IMR-90 (cell line): ENCODE measurements around the gene TMEM240. TPM values are rescaled to one million over a fixed set of nuclear protein-coding genes. Genes with fewer than 3 reads are reported as not detected.
"Not testable (repeated sequence)": the region's sequence is repeated elsewhere in the genome, so short reads cannot be mapped to it uniquely, and the experiment has no call there.

ENCODE experiments used
- ATAC-seq: fragments of 200-7000 bp; cut with Tn5 transposase; 2 replicates; pipeline ENCODE4 v1.9.1; 2020; ENCODE audit warnings: low read depth, mild to moderate bottlenecking, moderate library complexity
- BruUV-seq: library from RNA; stranded (reverse); fragments of 400-500 nt; replicated peaks from 2 replicates; lab custom pipeline; 2021; lab: Mats Ljungman, UMichigan
- CTCF ChIA-PET: fragments of 300-600 bp; formaldehyde crosslinking; extraction: SDS; loops from one replicate; lab custom pipeline; 2021; ENCODE audit warnings: antibody characterized with exemption; lab: Yijun Ruan, JAX
- POLR2A ChIA-PET: fragments of 300-600 bp; sonication (Branson Sonifier 250); formaldehyde crosslinking; loops from one replicate; lab custom pipeline; 2022; ENCODE audit warnings: antibody characterized with exemption; ENCODE audit not compliant: unreplicated experiment; lab: Charles Lee
- DNase-seq: peaks from one replicate; pipeline ENCODE4 v3.0.0; 2013
- H2AFZ ChIP-seq: replicated peaks from 2 replicates; pipeline ENCODE3; 2013; ENCODE audit warnings: low read length, mild to moderate bottlenecking; ENCODE audit not compliant: poor library complexity
- H2AK5ac ChIP-seq: 2 replicates; pipeline ENCODE4 v1.6.1; 2013; ENCODE audit warnings: low read depth, low read length, inconsistent platforms
- H2AK9ac ChIP-seq: replicated peaks from 2 replicates; pipeline ENCODE3; 2013; ENCODE audit warnings: mild to moderate bottlenecking, low read depth, low read length, moderate library complexity; ENCODE audit not compliant: poor library complexity
- H2BK120ac ChIP-seq: 2 replicates; pipeline ENCODE4 v1.6.1; 2013; ENCODE audit warnings: low read depth, low read length, inconsistent platforms
- H2BK15ac ChIP-seq: 3 replicates; pipeline ENCODE4 v1.6.1; 2013; ENCODE audit warnings: low read depth, low read length, inconsistent platforms
- H2BK20ac ChIP-seq: 2 replicates; pipeline ENCODE4 v1.6.1; 2013; ENCODE audit warnings: low read depth, mild to moderate bottlenecking, inconsistent platforms, low read length, moderate library complexity
- H2BK5ac ChIP-seq: 2 replicates; pipeline ENCODE4 v1.6.1; 2013; ENCODE audit warnings: mild to moderate bottlenecking, low read depth, low read length, inconsistent platforms; ENCODE audit not compliant: poor library complexity, severe bottlenecking
- H3K14ac ChIP-seq: replicated peaks from 2 replicates; pipeline ENCODE4 v1.6.1; 2013; ENCODE audit warnings: low read depth, low read length, inconsistent platforms
- H3K18ac ChIP-seq: 2 replicates; pipeline ENCODE4 v1.6.1; 2013; ENCODE audit warnings: low read depth, low read length, control low read depth
- H3K23ac ChIP-seq: 2 replicates; pipeline ENCODE4 v1.6.1; 2013; ENCODE audit warnings: low read depth, low read length, inconsistent platforms
- H3K27ac ChIP-seq: 2 replicates; pipeline ENCODE4 v1.5.1; 2013; ENCODE audit warnings: mild to moderate bottlenecking, control low read depth, low read length; ENCODE audit not compliant: insufficient read depth
- H3K27me3 ChIP-seq: 2 replicates; pipeline ENCODE4 v1.6.1; 2013; ENCODE audit warnings: low read length; ENCODE audit not compliant: control insufficient read depth, insufficient read depth
- H3K36me3 ChIP-seq: 2 replicates; pipeline ENCODE4 v1.6.1; 2013; ENCODE audit warnings: low read length, mixed read lengths; ENCODE audit not compliant: control insufficient read depth, insufficient read depth
- H3K4ac ChIP-seq: 2 replicates; pipeline ENCODE4 v1.6.1; 2013; ENCODE audit warnings: low read depth, low read length, inconsistent platforms
- H3K4me1 ChIP-seq: 2 replicates; pipeline ENCODE4 v1.6.1; 2013; ENCODE audit warnings: low read length, mixed read lengths; ENCODE audit not compliant: control insufficient read depth, insufficient read depth
- H3K4me2 ChIP-seq: 2 replicates; pipeline ENCODE4 v1.6.1; 2013; ENCODE audit warnings: low read depth, mild to moderate bottlenecking, control low read depth, low read length, moderate library complexity
- H3K4me3 ChIP-seq: 2 replicates; pipeline ENCODE4 v1.5.1; 2013; ENCODE audit warnings: low read depth, mild to moderate bottlenecking, control low read depth, low read length, moderate library complexity; ENCODE audit not compliant: insufficient read depth
- H3K56ac ChIP-seq: 2 replicates; pipeline ENCODE4 v1.6.1; 2013; ENCODE audit warnings: low read length, inconsistent platforms; ENCODE audit not compliant: insufficient read depth; ENCODE audit errors: extremely low read depth
- H3K79me1 ChIP-seq, 2 experiments: 2 replicates each; pipeline ENCODE4 v1.6.1; 2013; ENCODE audit warnings: low read length in 2 of 2, inconsistent platforms in 1 of 2, low read depth in 1 of 2
- H3K9ac ChIP-seq: 2 replicates; pipeline ENCODE4 v1.6.1; 2013; ENCODE audit warnings: low read depth, low read length, control low read depth
- H3K9me1 ChIP-seq: 2 replicates; pipeline ENCODE4 v1.6.1; 2013; ENCODE audit warnings: low read length, inconsistent platforms; ENCODE audit not compliant: insufficient read depth
- H3K9me3 ChIP-seq: 2 replicates; pipeline ENCODE4 v1.6.1; 2013; ENCODE audit warnings: low read length; ENCODE audit not compliant: control insufficient read depth, insufficient read depth
- H4K20me1 ChIP-seq: 2 replicates; pipeline ENCODE4 v1.6.1; 2013; ENCODE audit warnings: low read length, inconsistent platforms; ENCODE audit not compliant: insufficient read depth
- H4K5ac ChIP-seq: 2 replicates; pipeline ENCODE4 v1.6.1; 2013; ENCODE audit warnings: mild to moderate bottlenecking, low read depth, low read length, control low read depth
- H4K8ac ChIP-seq, 2 experiments: 2 replicates each; pipeline ENCODE4 v1.6.1; 2013; ENCODE audit warnings: low read depth in 2 of 2, low read length in 2 of 2, control low read depth in 1 of 2, inconsistent platforms in 1 of 2
- H4K91ac ChIP-seq: 2 replicates; pipeline ENCODE4 v1.6.1; 2013; ENCODE audit warnings: low read depth, low read length, inconsistent platforms; ENCODE audit not compliant: insufficient read depth
- WGBS, 2 experiments: methylation state at CpG; one replicate each; pipeline versions ENCODE4 v1.1.5 to v1.1.7; 2013; ENCODE audit warnings: missing lambda C conversion rate in 2 of 2; ENCODE audit not compliant: insufficient read length in 1 of 2; ENCODE audit errors: extremely low coverage in 2 of 2; 5-methylcytosine and 5-hydroxymethylcytosine counted together
- dilution Hi-C: fragments of 300-500 bp; cut with HindIII; formaldehyde crosslinking; loops from one replicate; pipeline ENCODE4 v1.14.3; 2018; ENCODE audit warnings: low sequenced_read_pairs; ENCODE audit not compliant: unreplicated experiment
- in situ Hi-C: fragments of 300-500 bp; cut with MboI; formaldehyde crosslinking; loops from 3 replicates; pipeline ENCODE4 v1.14.3; 2019; ENCODE audit warnings: low sequenced_read_pairs, inconsistent platforms, mixed read lengths
- intact Hi-C: fragments of 100-400 bp; cut with micrococcal nuclease; formaldehyde crosslinking; loops from 2 replicates; pipeline ENCODE4 v1.10.0; 2022
- polyA plus RNA-seq, 3 experiments: library from polyadenylated mRNA; depleted of rRNA; stranded (reverse); fragments of >200 nt; gene quantifications; 2 replicates each; pipeline ENCODE4 v1.2.3, GENCODE V29; 2012; ENCODE audit warnings: low replicate concordance in 1 of 3
- total RNA-seq: library from RNA; depleted of rRNA; stranded (reverse); fragments of >200 nt; gene quantifications from 2 replicates; pipeline ENCODE4 v1.2.3, GENCODE V29; 2012

The TMEM240 gene
- total and polyA plus RNA-seq, 2 of the 4 experiments (the other 2 are of a cell fraction): 1.6 to 7.6 TPM

DNA sequence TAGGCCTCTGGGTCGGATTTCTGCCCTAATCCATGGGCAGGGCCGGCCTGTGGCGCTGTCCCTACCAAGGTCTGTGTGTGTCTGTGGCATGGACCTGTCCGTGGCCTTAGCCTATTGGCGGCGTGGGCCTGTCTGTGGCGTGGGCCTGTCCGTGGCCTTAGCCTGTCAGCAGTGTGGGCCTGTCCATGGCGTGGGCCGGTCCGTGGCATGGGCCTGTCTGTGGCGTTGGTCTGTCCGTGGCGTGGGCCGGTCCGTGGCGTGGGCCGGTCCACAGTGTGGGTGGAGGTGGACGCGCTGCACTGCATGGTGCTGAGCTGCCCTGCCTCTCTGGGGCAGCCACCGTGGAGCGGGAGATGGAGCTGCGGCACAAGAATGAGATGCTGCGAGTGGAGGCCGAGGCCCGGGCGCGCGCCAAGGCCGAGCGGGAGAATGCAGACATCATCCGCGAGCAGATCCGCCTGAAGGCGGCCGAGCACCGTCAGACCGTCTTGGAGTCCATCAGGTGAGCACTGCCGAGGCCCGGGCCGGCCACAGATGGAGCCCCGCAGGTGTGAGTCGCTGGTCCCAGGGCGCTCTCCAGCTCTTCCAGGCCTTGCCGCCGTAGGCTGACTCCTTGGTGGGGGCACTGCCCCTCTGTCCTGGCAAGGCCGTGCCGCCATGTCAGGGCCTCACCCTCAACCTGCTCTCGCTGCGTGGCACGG is 20.5 kb downstream of the TMEM240 start:
- H3K4me2 ChIP-seq, H4K5ac ChIP-seq, in situ Hi-C loops, H2AK5ac ChIP-seq, H3K14ac ChIP-seq, H3K4me3 ChIP-seq, H4K91ac ChIP-seq, intact Hi-C loops, H3K27ac ChIP-seq, H3K23ac ChIP-seq, H2AFZ ChIP-seq, H3K9me3 ChIP-seq, H2BK5ac ChIP-seq, DNase-seq, H3K4me1 ChIP-seq, H4K8ac ChIP-seq, H4K20me1 ChIP-seq, H3K4ac ChIP-seq, H3K9ac ChIP-seq, H2BK20ac ChIP-seq, CTCF ChIA-PET, H2BK15ac ChIP-seq, POLR2A ChIA-PET, BruUV-seq, H3K9me1 ChIP-seq, H3K18ac ChIP-seq, H3K27me3 ChIP-seq, H2BK120ac ChIP-seq, H2AK9ac ChIP-seq, ATAC-seq, dilution Hi-C loops, H3K56ac ChIP-seq: not testable (repeated sequence)
- peaks cover 36% of the 10 kb centered on the region for H3K36me3 ChIP-seq
- peaks cover 9 to 10% of the 10 kb centered on the region in 2 experiments; a peak in 3 of 4 replicates for H3K79me1 ChIP-seq
- WGBS, 2 experiments: 93% methylated on average over 17 of the region's 51 CpGs; no CpG with 5 or more reads in 1 of the 2 experiments

DNA sequence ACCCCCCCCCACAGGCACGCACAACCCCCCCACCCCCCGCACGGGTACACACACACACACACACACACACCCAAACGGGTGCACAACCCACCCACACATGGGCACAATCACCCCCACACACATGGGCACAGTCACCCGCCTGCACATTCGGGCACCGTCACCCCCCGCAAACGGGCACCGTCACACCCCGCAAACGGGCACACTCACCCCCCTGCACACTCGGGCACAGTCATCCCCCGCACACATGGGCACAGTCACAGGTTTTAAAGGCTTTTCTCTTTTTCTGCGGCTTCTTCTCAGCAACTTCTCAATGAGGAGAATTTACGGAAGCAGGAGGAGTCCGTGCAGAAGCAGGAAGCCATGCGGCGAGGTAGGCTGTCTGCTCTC is 21.8 kb downstream of the TMEM240 start:
- H3K9me3 ChIP-seq, H3K18ac ChIP-seq, ATAC-seq, H2BK120ac ChIP-seq, H4K5ac ChIP-seq, H2BK5ac ChIP-seq, H3K9me1 ChIP-seq, H3K4ac ChIP-seq, DNase-seq, POLR2A ChIA-PET, H3K23ac ChIP-seq, H3K56ac ChIP-seq, H3K27ac ChIP-seq, H4K91ac ChIP-seq, H3K4me2 ChIP-seq, H2BK15ac ChIP-seq, H3K14ac ChIP-seq, H4K8ac ChIP-seq, CTCF ChIA-PET, dilution Hi-C loops, H4K20me1 ChIP-seq, H3K4me1 ChIP-seq, BruUV-seq, H3K9ac ChIP-seq, in situ Hi-C loops, H2AK9ac ChIP-seq, H2BK20ac ChIP-seq, intact Hi-C loops, H2AK5ac ChIP-seq, H3K4me3 ChIP-seq, H3K27me3 ChIP-seq, H2AFZ ChIP-seq: not testable (repeated sequence)
- H3K79me1 ChIP-seq: peaks cover 9 to 14% of the 10 kb centered on the region in 2 experiments; a peak in 3 of 4 replicates
- peaks cover 32% of the 10 kb centered on the region for H3K36me3 ChIP-seq
- WGBS, 2 experiments: no CpG with 5 or more reads among the region's 19 CpGs
